Glutamatergic neuron (in vitro differentiated cells): Measurements from ENCODE around the gene AIDA. TPM values are rescaled to one million over a fixed set of nuclear protein-coding genes. Genes with fewer than 3 reads are reported as not detected.

Experiments
- DNase-seq: peaks from one replicate; pipeline ENCODE4 v3.0.0; 2022
- H3K27ac Mint-ChIP-seq: one replicate; pipeline ENCODE4 v1.8.0; 2020; ENCODE audit warnings: mild to moderate bottlenecking, mixed read lengths, inconsistent platforms; ENCODE audit not compliant: unreplicated experiment
- H3K27me3 Mint-ChIP-seq: one replicate; pipeline ENCODE4 v1.8.0; 2020; ENCODE audit warnings: mild to moderate bottlenecking, moderate library complexity, mixed read lengths, inconsistent platforms; ENCODE audit not compliant: unreplicated experiment
- H3K36me3 Mint-ChIP-seq: one replicate; pipeline ENCODE4 v1.8.0; 2020; ENCODE audit warnings: mild to moderate bottlenecking, mixed read lengths, inconsistent platforms; ENCODE audit not compliant: unreplicated experiment
- H3K4me1 Mint-ChIP-seq: one replicate; pipeline ENCODE4 v1.8.0; 2020; ENCODE audit warnings: mild to moderate bottlenecking, low read depth, mixed read lengths, inconsistent platforms; ENCODE audit not compliant: unreplicated experiment
- H3K4me3 Mint-ChIP-seq: one replicate; pipeline ENCODE4 v1.8.0; 2020; ENCODE audit warnings: mild to moderate bottlenecking, mixed read lengths, inconsistent platforms; ENCODE audit not compliant: unreplicated experiment
- H3K9me3 Mint-ChIP-seq: one replicate; pipeline ENCODE4 v1.8.0; 2020; ENCODE audit warnings: mild to moderate bottlenecking, moderate library complexity, mixed read lengths, inconsistent platforms; ENCODE audit not compliant: unreplicated experiment
- long read RNA-seq: library from polyadenylated mRNA; unstranded; transcript quantifications from one replicate; pipeline ENCODE4 v2.0.0, GENCODE V29; 2020; ENCODE audit not compliant: unreplicated experiment
- total RNA-seq: library from RNA; stranded (reverse); fragmentation: NEBNext Ultra II Directional; extraction: Animal tissue kit (Norgen Biotek cat#: 25700); gene quantifications from one replicate; pipeline ENCODE4 v1.2.1, GENCODE V29; 2021; ENCODE audit not compliant: unreplicated experiment
- TF ChIP-seq, protein P1 (sequence below): fragments of 200-600 bp; sonication (generic); IDR thresholded peaks from one replicate; pipeline ENCODE4 v1.5.0; 2021; ENCODE audit not compliant: partially characterized antibody, unreplicated experiment

Gene AIDA, protein sequence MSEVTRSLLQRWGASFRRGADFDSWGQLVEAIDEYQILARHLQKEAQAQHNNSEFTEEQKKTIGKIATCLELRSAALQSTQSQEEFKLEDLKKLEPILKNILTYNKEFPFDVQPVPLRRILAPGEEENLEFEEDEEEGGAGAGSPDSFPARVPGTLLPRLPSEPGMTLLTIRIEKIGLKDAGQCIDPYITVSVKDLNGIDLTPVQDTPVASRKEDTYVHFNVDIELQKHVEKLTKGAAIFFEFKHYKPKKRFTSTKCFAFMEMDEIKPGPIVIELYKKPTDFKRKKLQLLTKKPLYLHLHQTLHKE
- 73.3 TPM for total RNA-seq
- long read RNA-seq, partial matches to known transcripts, result 1 of 1 reads
- long read RNA-seq, other reads (novel, unspliced or antisense), result 0 of 1 reads

GRCh38 chr1:222712253-222713090 is at the start of gene AIDA, which contains the start of gene BROX:
TSS of gene AIDA (minus strand) at chr1:222712491. CDS start at chr1:222712317, 174 bp downstream.
TSS of gene BROX (plus strand) at chr1:222712564. CDS start at chr1:222715700, 3,136 bp downstream.
- peak within 1 kb of the TSS; percentile 99 for H3K4me3 Mint-ChIP-seq
- peaks cover 10% of the 10 kb centered on the region for H3K4me1 Mint-ChIP-seq
- H3K27me3 Mint-ChIP-seq, result peaks cover 12% of the 10 kb centered on the region

GRCh38 chr1:222761083-222761482 is 48.8 kb upstream of the AIDA start:
- TF ChIP-seq, protein P1, sequence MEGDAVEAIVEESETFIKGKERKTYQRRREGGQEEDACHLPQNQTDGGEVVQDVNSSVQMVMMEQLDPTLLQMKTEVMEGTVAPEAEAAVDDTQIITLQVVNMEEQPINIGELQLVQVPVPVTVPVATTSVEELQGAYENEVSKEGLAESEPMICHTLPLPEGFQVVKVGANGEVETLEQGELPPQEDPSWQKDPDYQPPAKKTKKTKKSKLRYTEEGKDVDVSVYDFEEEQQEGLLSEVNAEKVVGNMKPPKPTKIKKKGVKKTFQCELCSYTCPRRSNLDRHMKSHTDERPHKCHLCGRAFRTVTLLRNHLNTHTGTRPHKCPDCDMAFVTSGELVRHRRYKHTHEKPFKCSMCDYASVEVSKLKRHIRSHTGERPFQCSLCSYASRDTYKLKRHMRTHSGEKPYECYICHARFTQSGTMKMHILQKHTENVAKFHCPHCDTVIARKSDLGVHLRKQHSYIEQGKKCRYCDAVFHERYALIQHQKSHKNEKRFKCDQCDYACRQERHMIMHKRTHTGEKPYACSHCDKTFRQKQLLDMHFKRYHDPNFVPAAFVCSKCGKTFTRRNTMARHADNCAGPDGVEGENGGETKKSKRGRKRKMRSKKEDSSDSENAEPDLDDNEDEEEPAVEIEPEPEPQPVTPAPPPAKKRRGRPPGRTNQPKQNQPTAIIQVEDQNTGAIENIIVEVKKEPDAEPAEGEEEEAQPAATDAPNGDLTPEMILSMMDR, result no peak
- peaks cover 2% of the 10 kb centered on the region for H3K9me3 Mint-ChIP-seq
- no peaks in the 10 kb centered on the region for H3K27me3 Mint-ChIP-seq
- H3K4me1 Mint-ChIP-seq, result no peaks in the 10 kb centered on the region
- H3K36me3 Mint-ChIP-seq, result peaks cover 6% of the 10 kb centered on the region
- H3K4me3 Mint-ChIP-seq, result no peak overlapping the region
- H3K27ac Mint-ChIP-seq, result no peak overlapping the region
- DNase-seq, result no peak

More at GRCh38 chr1:222712253-222713090, at the start of gene AIDA, which contains the start of gene BROX:
- TF ChIP-seq, protein P1, result no peak
- H3K36me3 Mint-ChIP-seq, result no peaks in the 10 kb centered on the region
- peaks cover 9% of the 10 kb centered on the region for H3K9me3 Mint-ChIP-seq
- H3K27ac Mint-ChIP-seq, result peak within 1 kb of the TSS; percentile 97
- DNase-seq, result peak; percentile 98

GRCh38 chr1:222759451-222760035 is 47.3 kb upstream of the AIDA start:
- TF ChIP-seq, protein P1, result no peak
- peaks cover 2% of the 10 kb centered on the region for H3K9me3 Mint-ChIP-seq
- no peaks in the 10 kb centered on the region for H3K4me1 Mint-ChIP-seq
- DNase-seq, result no peak
- H3K36me3 Mint-ChIP-seq, result peaks cover 5% of the 10 kb centered on the region
- H3K27me3 Mint-ChIP-seq, result no peaks in the 10 kb centered on the region
- H3K4me3 Mint-ChIP-seq, result no peak overlapping the region
- H3K27ac Mint-ChIP-seq, result no peak overlapping the region

GRCh38 chr1:222757646-222758268 is 45.5 kb upstream of the AIDA start:
- no peaks in the 10 kb centered on the region for H3K4me1 Mint-ChIP-seq
- H3K9me3 Mint-ChIP-seq, result no peaks in the 10 kb centered on the region
- H3K4me3 Mint-ChIP-seq, result no peak overlapping the region
- H3K27ac Mint-ChIP-seq, result no peak overlapping the region
- H3K27me3 Mint-ChIP-seq, result no peaks in the 10 kb centered on the region
- DNase-seq, result no peak
- TF ChIP-seq, protein P1, result no peak
- no peaks in the 10 kb centered on the region for H3K36me3 Mint-ChIP-seq
